ENCODE data around the gene KCNE3. TPM values are rescaled to one million over a fixed set of nuclear protein-coding genes. Genes with fewer than 3 reads are reported as not detected.

KCNE3 gene
- total and polyA plus RNA-seq, 2 of the 13 experiments (the other 11 are each of a cell fraction or from before 2014, with no cell fraction given): 0.33 to 2.2 TPM

DNA sequence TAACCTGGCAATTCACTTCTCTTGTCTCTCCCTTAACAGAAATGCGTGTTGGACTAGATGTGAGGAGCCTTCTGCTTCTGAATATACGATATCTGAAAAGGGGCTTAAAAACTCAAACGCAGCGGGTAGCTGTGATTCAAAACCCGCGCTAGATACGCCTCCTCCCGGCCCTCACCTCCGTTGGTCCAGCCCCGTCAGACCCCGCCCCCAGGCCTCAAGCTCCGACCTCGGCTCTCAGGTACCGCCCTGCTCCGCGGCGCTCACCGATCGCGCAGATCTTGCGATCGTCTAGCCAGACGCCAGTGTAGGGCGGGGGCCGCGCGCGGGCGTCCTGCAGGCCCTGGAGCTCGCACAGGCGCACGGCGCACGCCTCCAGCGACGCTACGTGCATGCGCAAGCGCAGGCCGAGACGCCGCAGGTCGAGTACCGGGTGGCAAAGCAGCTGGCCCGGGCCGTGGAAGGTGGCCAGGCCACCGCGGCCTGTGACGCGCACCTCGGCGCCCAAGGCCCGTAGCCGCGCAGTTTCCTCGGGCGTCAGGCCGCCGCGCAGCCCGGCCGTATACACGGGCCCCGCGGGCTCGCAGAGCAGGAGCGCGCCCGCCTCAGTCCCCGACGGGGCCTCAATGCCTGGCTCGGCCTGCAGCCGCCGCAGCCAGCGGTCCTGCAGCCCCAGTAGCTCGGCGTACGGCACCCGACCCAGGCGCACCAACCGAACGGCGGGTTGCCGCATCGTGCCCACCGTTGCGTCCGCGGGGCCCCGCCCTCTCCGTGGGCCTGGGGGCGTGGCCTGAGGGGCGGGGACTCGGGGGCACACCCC, 25.8 kb upstream of the KCNE3 start, which contains the start of gene LIPT2 (continued):
- 0 out of 2 replicates have a peak, but pooled peaks have one; percentile 48 for TF ChIP-seq JUN (CRISPR knock-in tag; IDR thresholded peaks at IDR 0.05)
- TF ChIP-seq MLLT10 (CRISPR knock-in tag; IDR thresholded peaks at IDR 0.05): no peak
- TF ChIP-seq, protein P1, sequence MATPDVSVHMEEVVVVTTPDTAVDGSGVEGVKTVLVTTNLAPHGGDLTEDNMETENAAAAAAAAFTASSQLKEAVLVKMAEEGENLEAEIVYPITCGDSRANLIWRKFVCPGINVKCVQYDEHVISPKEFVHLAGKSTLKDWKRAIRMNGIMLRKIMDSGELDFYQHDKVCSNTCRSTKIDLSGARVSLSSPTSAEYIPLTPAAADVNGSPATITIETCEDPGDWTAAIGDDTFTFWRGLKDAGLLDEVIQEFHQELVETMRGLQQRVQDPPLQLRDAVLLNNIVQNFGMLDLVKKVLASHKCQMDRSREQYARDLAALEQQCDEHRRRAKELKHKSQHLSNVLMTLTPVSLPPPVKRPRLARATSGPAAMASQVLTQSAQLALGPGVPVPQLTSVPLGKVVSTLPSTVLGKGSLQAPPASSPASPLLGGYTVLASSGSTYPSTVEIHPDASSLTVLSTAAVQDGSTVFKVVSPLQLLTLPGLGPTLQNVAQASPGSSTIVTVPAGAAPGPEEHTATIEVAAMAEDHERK (CRISPR knock-in tag; IDR thresholded peaks at IDR 0.05; ENCODE audit: low read depth): peak; percentile 84
- no peak for TF ChIP-seq ZNF136 (CRISPR knock-in tag; IDR thresholded peaks at IDR 0.05; ENCODE audit: low read depth)
- TF ChIP-seq RAD21 (CRISPR knock-in tag; IDR thresholded peaks at IDR 0.05): peak; percentile 73
- peak; percentile 97 for TF ChIP-seq ZSCAN31 (CRISPR knock-in tag; IDR thresholded peaks at IDR 0.05; ENCODE audit: low read depth)
- no peak for TF ChIP-seq HMG20A (CRISPR knock-in tag; IDR thresholded peaks at IDR 0.05; ENCODE audit: borderline replicate concordance)
- peak; percentile 36; the same call in 1 of the 2 replicates for TF ChIP-seq ZNF552 (CRISPR knock-in tag; IDR thresholded peaks at IDR 0.05; ENCODE audit: borderline replicate concordance)
- TF ChIP-seq, protein P2, sequence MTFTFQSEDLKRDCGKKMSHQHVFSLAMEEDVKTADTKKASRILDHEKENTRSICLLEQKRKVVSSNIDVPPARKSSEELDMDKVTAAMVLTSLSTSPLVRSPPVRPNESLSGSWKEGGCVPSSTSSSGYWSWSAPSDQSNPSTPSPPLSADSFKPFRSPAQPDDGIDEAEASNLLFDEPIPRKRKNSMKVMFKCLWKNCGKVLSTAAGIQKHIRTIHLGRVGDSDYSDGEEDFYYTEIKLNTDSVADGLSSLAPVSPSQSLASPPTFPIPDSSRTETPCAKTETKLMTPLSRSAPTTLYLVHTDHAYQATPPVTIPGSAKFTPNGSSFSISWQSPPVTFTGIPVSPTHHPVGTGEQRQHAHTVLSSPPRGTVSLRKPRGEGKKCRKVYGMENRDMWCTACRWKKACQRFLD (CRISPR knock-in tag; IDR thresholded peaks at IDR 0.05; ENCODE audit: borderline replicate concordance): peak; percentile 69; the same call in 1 of the 2 replicates
- TF ChIP-seq ZNF766 (CRISPR knock-in tag; IDR thresholded peaks at IDR 0.05; ENCODE audit: borderline replicate concordance): no peak; the same call in none of the 2 replicates
- TF ChIP-seq, protein P3, sequence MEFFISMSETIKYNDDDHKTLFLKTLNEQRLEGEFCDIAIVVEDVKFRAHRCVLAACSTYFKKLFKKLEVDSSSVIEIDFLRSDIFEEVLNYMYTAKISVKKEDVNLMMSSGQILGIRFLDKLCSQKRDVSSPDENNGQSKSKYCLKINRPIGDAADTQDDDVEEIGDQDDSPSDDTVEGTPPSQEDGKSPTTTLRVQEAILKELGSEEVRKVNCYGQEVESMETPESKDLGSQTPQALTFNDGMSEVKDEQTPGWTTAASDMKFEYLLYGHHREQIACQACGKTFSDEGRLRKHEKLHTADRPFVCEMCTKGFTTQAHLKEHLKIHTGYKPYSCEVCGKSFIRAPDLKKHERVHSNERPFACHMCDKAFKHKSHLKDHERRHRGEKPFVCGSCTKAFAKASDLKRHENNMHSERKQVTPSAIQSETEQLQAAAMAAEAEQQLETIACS (CRISPR knock-in tag; IDR thresholded peaks at IDR 0.05): peak; percentile 46; the same call in 1 of the 2 replicates
- TF ChIP-seq ZFP1 (CRISPR knock-in tag; IDR thresholded peaks at IDR 0.05): no peak
- TF ChIP-seq CENPT (CRISPR knock-in tag; IDR thresholded peaks at IDR 0.05; ENCODE audit: low read depth): peak; percentile 71; the same call in 1 of the 2 replicates
- no peak for TF ChIP-seq KDM1A (CRISPR knock-in tag; IDR thresholded peaks at IDR 0.05)
- TF ChIP-seq HNRNPUL1 (IDR thresholded peaks at IDR 0.05; ENCODE audit: low read depth, low read length): no peak
- TF ChIP-seq, protein P4, sequence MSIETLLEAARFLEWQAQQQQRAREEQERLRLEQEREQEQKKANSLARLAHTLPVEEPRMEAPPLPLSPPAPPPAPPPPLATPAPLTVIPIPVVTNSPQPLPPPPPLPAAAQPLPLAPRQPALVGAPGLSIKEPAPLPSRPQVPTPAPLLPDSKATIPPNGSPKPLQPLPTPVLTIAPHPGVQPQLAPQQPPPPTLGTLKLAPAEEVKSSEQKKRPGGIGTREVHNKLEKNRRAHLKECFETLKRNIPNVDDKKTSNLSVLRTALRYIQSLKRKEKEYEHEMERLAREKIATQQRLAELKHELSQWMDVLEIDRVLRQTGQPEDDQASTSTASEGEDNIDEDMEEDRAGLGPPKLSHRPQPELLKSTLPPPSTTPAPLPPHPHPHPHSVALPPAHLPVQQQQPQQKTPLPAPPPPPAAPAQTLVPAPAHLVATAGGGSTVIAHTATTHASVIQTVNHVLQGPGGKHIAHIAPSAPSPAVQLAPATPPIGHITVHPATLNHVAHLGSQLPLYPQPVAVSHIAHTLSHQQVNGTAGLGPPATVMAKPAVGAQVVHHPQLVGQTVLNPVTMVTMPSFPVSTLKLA (IDR thresholded peaks at IDR 0.05): no peak
- TF ChIP-seq EP300 (IDR thresholded peaks at IDR 0.05; ENCODE audit: low read depth in 2 of 2, low read length in 2 of 2): no peak
- TF ChIP-seq EP300 (CRISPR knock-in tag; IDR thresholded peaks at IDR 0.05; ENCODE audit: borderline replicate concordance): no peak; the same call in 1 of the 2 replicates
- no peak for TF ChIP-seq SIX4 (CRISPR knock-in tag; IDR thresholded peaks at IDR 0.05)
- TF ChIP-seq NPAS2 (CRISPR knock-in tag; IDR thresholded peaks at IDR 0.05; ENCODE audit: borderline replicate concordance): no peak
- no peak for TF ChIP-seq TBX3 (IDR thresholded peaks at IDR 0.05; ENCODE audit: borderline replicate concordance)
- TF ChIP-seq ZNF557 (CRISPR knock-in tag; IDR thresholded peaks at IDR 0.05): no peak

All from HepG2 (cell line).